Measurements from ENCODE around the gene STK38L. TPM values are rescaled to one million over a fixed set of nuclear protein-coding genes. Genes with fewer than 3 reads are reported as not detected.

Gene STK38L
- total and polyA plus RNA-seq, 2 of the 4 experiments (the other 2 are of a cell fraction): 5.1 to 7.2 TPM

- TF ChIP-seq MXI1 (IDR thresholded peaks at IDR 0.05; ENCODE audit: borderline replicate concordance, low read depth, low read length) (no peak), CHD1 (IDR thresholded peaks at IDR 0.05; ENCODE audit: low read depth, low read length) (no peak)
Observed at GRCh38 chr12:27237790-27238771, 6.0 kb upstream of the STK38L start (continued).

GRCh38 chr12:27243006-27243405 lies 1.1 kb upstream of the STK38L start:
- no peak overlapping the region for H3K4me3 ChIP-seq (ENCODE audit: insufficient read depth, low read depth, low read length)
- peaks cover 7 to 33% of the 10 kb centered on the region in 2 experiments for H3K79me1 ChIP-seq (ENCODE audit: low read depth in 1 of 2, low read length in 2 of 2)
- H4K5ac ChIP-seq (ENCODE audit: low read depth, low read length): no peak overlapping the region
- H2BK15ac ChIP-seq (ENCODE audit: low read depth, low read length): no peak overlapping the region
- H3K56ac ChIP-seq (ENCODE audit: extremely low read depth, insufficient read depth, low read length): no peak overlapping the region
- no peaks in the 10 kb centered on the region; the same call in 1 of the 2 replicates for H4K20me1 ChIP-seq (ENCODE audit: insufficient read depth, low read length)
- H3K18ac ChIP-seq (ENCODE audit: low read depth, low read length): no peak overlapping the region
- H2AK9ac ChIP-seq (replicated peaks; ENCODE audit: low read depth, low read length, poor library complexity): no peak overlapping the region
- no TSS peak for BruUV-seq (replicated peaks)
- no peak overlapping the region for H3K4ac ChIP-seq (ENCODE audit: low read depth, low read length)
- no peak overlapping the region for H4K91ac ChIP-seq (ENCODE audit: insufficient read depth, low read depth, low read length)
- no peak overlapping the region for H3K4me2 ChIP-seq (ENCODE audit: low read depth, low read length)
- WGBS, 2 experiments (ENCODE audit: extremely low coverage in 2 of 2, insufficient read length in 1 of 2): no CpG with 5 or more reads among the region's 4 CpGs
- H3K27me3 ChIP-seq (ENCODE audit: control insufficient read depth, insufficient read depth, low read length): no peaks in the 10 kb centered on the region
- peaks cover 4% of the 10 kb centered on the region; the same call in 1 of the 2 replicates for H3K4me1 ChIP-seq (ENCODE audit: control insufficient read depth, insufficient read depth, low read length)
- intact Hi-C loops (cut with micrococcal nuclease): loop anchor here (10.0 kb wide), 1 partner anchor 62 kb away; no protein-coding TSS in a partner anchor
- H2AFZ ChIP-seq (replicated peaks; ENCODE audit: low read length, poor library complexity): no peak overlapping the region
- H3K14ac ChIP-seq (replicated peaks; ENCODE audit: low read depth, low read length): no peak overlapping the region
- no peak for ATAC-seq (ENCODE audit: low read depth)
- H3K9me3 ChIP-seq (ENCODE audit: control insufficient read depth, insufficient read depth, low read length): peaks cover 2% of the 10 kb centered on the region; the same call in 1 of the 2 replicates
- no peak overlapping the region for H3K9ac ChIP-seq (ENCODE audit: low read depth, low read length)
- no peak overlapping the region for H3K23ac ChIP-seq (ENCODE audit: low read depth, low read length)
- no peak overlapping the region for H2BK5ac ChIP-seq (ENCODE audit: low read depth, low read length, poor library complexity, severe bottlenecking)
- in situ Hi-C loops (cut with MboI; ENCODE audit: low sequenced_read_pairs): no loop called here
- H3K36me3 ChIP-seq (ENCODE audit: control insufficient read depth, insufficient read depth, low read length): no peaks in the 10 kb centered on the region
- H2AK5ac ChIP-seq (ENCODE audit: low read depth, low read length): no peak overlapping the region
- POLR2A ChIA-PET (ENCODE audit: unreplicated experiment): no interaction called here
- no peak for DNase-seq
- H3K9me1 ChIP-seq (ENCODE audit: insufficient read depth, low read length): peaks cover 3% of the 10 kb centered on the region
- no peak overlapping the region for H2BK20ac ChIP-seq (ENCODE audit: low read depth, low read length)
- dilution Hi-C loops (cut with HindIII; ENCODE audit: low sequenced_read_pairs, unreplicated experiment): no loop called here
- H3K27ac ChIP-seq (ENCODE audit: insufficient read depth, low read length): no peak overlapping the region
- H2BK120ac ChIP-seq (ENCODE audit: low read depth, low read length): no peak overlapping the region
- CTCF ChIA-PET: no interaction called here
- H4K8ac ChIP-seq (ENCODE audit: low read depth in 2 of 2, low read length in 2 of 2): no peak overlapping the region; a peak in 1 of 4 replicates
- TF ChIP-seq MAFK (IDR thresholded peaks at IDR 0.05; ENCODE audit: low read depth, low read length) (no peak), POLR2A (IDR thresholded peaks at IDR 0.05; ENCODE audit: low read depth, low read length) (no peak), NFE2L2 (IDR thresholded peaks at IDR 0.05; ENCODE audit: low read depth, low read length) (no peak), CTCF (conservative IDR thresholded peaks at IDR 0.05; ENCODE audit: low read depth, low read length) (no peak), RCOR1 (IDR thresholded peaks at IDR 0.05; ENCODE audit: insufficient replicate concordance, low read length) (no peak), ELK1 (IDR thresholded peaks at IDR 0.05; ENCODE audit: borderline replicate concordance, low read depth, low read length) (no peak), MXI1 (IDR thresholded peaks at IDR 0.05; ENCODE audit: borderline replicate concordance, low read depth, low read length) (no peak), CHD1 (IDR thresholded peaks at IDR 0.05; ENCODE audit: low read depth, low read length) (no peak), USF2 (IDR thresholded peaks at IDR 0.05; ENCODE audit: low read depth, low read length) (no peak), RAD21 (IDR thresholded peaks at IDR 0.05; ENCODE audit: low read length) (no peak), BHLHE40 (IDR thresholded peaks at IDR 0.05; ENCODE audit: low read depth, low read length) (no peak)

Measured in IMR-90 (cell line).